IMR-90 (cell line): ENCODE data around the gene LAPTM5.

Experiments
- CTCF ChIP-seq: conservative IDR thresholded peaks from 2 replicates; pipeline ENCODE4 v1.5.1; 2012; ENCODE audit warnings: mild to moderate bottlenecking, low read depth, low read length, improper control_type of control experiment
- MXI1 ChIP-seq: IDR thresholded peaks from 2 replicates; pipeline ENCODE4 v1.6.1; 2012; ENCODE audit warnings: low read depth, mild to moderate bottlenecking, low read length, moderate library complexity, borderline replicate concordance
- POLR2A ChIP-seq: IDR thresholded peaks from 2 replicates; pipeline ENCODE4 v1.6.1; 2012; ENCODE audit warnings: mild to moderate bottlenecking, low read depth, low read length
- RAD21 ChIP-seq: IDR thresholded peaks from 2 replicates; pipeline ENCODE4 v1.6.1; 2012; ENCODE audit warnings: low read length, improper control_type of control experiment
- RFX5 ChIP-seq: IDR thresholded peaks from 2 replicates; pipeline ENCODE4 v1.8.0; 2012; ENCODE audit warnings: low read depth, mild to moderate bottlenecking, low read length, moderate library complexity
- SMC3 ChIP-seq: fragments of 150-350 bp; IDR thresholded peaks from 2 replicates; pipeline ENCODE4 v1.6.1; 2016; ENCODE audit warnings: low read depth, mild to moderate bottlenecking, antibody characterized with exemption, low read length, moderate library complexity
- TF ChIP-seq, protein P1 (sequence below): fragments of 150-350 bp; IDR thresholded peaks from 2 replicates; pipeline ENCODE4 v1.6.1; 2017; ENCODE audit warnings: mild to moderate bottlenecking, antibody characterized with exemption, low read length, low read depth

- TF ChIP-seq RAD21 (no peak), MXI1 (peak; percentile 61; the same call in 1 of the 2 replicates), CTCF (no peak), RFX5 (no peak), POLR2A (no peak), SMC3 (no peak)
- TF ChIP-seq, protein P1, sequence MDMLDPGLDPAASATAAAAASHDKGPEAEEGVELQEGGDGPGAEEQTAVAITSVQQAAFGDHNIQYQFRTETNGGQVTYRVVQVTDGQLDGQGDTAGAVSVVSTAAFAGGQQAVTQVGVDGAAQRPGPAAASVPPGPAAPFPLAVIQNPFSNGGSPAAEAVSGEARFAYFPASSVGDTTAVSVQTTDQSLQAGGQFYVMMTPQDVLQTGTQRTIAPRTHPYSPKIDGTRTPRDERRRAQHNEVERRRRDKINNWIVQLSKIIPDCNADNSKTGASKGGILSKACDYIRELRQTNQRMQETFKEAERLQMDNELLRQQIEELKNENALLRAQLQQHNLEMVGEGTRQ = no peak
These were observed 826 bp downstream of the LAPTM5 start for GRCh38 chr1:30756545-30757351.
